Measurements from ENCODE around the gene XCR1. TPM values are rescaled to one million over a fixed set of nuclear protein-coding genes. Genes with fewer than 3 reads are reported as not detected.

XCR1 gene
- polyA plus RNA-seq, 1 experiment: not detected

DNA sequence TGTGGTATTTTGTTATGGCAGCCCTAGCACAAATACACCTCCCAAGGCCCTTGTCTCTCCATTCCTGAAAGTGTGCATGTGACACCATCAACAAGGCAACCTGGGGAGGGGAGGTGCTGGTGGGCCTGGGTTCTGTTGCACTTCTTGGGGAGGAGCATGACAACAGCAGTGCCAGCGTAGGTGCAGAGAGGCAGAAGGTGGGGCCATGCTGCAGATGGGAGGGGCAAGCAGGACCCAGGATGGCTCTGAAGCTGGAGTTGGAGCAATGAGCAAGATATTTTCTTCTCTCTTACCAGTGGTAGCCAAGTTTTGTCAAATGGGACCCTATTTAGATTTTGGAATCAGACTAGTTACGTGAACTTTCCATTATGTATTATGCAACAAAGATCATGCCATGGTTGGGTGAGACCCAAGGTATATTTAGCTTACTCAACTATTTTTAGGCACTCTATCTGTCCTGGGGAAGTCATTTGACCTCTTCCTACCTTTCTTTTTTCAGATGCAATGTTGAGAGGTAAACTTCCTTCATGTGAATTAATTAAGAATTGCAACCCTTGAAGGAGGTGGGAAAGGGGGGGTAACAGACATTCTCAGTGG is 35.1 kb downstream of the XCR1 start:
- Histone ChIP-seq H3K4me3 (ENCODE audit: low read depth, low read length) (no peak overlapping the region), H3K27me3 (ENCODE audit: control insufficient read depth, insufficient read depth, low read length) (no peaks in the 10 kb centered on the region), H3K36me3 (ENCODE audit: control insufficient read depth, insufficient read depth, low read length) (peaks cover 2% of the 10 kb centered on the region; the same call in 1 of the 2 replicates)
- TF ChIP-seq, protein P1, sequence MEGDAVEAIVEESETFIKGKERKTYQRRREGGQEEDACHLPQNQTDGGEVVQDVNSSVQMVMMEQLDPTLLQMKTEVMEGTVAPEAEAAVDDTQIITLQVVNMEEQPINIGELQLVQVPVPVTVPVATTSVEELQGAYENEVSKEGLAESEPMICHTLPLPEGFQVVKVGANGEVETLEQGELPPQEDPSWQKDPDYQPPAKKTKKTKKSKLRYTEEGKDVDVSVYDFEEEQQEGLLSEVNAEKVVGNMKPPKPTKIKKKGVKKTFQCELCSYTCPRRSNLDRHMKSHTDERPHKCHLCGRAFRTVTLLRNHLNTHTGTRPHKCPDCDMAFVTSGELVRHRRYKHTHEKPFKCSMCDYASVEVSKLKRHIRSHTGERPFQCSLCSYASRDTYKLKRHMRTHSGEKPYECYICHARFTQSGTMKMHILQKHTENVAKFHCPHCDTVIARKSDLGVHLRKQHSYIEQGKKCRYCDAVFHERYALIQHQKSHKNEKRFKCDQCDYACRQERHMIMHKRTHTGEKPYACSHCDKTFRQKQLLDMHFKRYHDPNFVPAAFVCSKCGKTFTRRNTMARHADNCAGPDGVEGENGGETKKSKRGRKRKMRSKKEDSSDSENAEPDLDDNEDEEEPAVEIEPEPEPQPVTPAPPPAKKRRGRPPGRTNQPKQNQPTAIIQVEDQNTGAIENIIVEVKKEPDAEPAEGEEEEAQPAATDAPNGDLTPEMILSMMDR (IDR thresholded peaks at IDR 0.05; ENCODE audit: insufficient read depth, low read depth, low read length): no peak
- DNase-seq (ENCODE audit: low read depth): no peak
- POLR2A ChIA-PET: no interaction called here
- CTCF ChIA-PET: interaction anchor here (1.0 to 1.2 kb wide), 2 partner anchors 30 to 53 kb away, joined by 3 read pairs; no protein-coding TSS in a partner anchor

DNA sequence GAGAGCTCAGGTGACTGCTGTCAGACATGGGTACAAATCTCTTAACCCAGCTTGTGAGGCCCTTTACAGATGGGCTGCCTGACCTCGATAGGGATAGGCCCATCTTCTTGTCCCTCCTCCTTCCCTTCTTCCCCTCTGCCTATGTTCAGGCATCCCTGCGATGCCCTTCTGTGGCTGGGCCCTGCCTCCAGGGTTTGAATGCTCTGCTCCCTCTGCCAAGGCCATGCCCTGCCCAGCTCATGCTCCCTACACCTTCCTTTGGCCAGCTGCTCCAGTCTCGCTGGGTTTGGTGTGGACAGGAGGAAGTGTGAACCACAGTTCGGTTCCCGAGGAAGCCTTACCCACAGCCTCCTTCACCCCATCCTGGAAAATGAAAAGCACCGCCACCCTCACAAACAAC is 35.9 kb downstream of the XCR1 start:
- TF ChIP-seq, protein P1 (IDR thresholded peaks at IDR 0.05; ENCODE audit: insufficient read depth, low read depth, low read length): no peak
- no peak for DNase-seq (ENCODE audit: low read depth)
- POLR2A ChIA-PET: no interaction called here
- CTCF ChIA-PET: interaction anchor here (0.5 to 0.9 kb wide), 2 partner anchors 15 to 53 kb away, joined by 3 to 4 read pairs; no protein-coding TSS in a partner anchor
- Histone ChIP-seq H3K36me3 (ENCODE audit: control insufficient read depth, insufficient read depth, low read length) (peaks cover 2% of the 10 kb centered on the region; the same call in 1 of the 2 replicates), H3K27me3 (ENCODE audit: control insufficient read depth, insufficient read depth, low read length) (no peaks in the 10 kb centered on the region), H3K4me3 (ENCODE audit: low read depth, low read length) (no peak overlapping the region)

DNA sequence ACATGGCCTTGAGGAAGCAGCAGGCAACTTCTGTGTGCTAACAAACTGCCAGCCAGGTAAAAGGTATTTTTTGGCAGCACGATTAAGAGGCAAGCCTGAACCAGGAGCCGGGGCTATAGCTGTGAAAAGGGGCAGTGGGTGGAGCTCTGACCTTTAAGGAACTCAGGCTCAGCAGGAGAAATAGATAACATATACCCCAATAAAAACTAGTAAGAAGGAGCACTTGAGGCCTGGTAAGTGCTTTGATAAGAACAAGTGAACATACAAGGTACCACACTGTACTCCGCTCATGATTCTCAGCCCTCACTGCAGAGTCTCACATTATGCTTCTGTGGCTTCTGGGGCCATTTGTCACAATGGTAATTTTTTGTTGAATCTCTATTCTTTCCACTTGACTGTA is 37.1 kb downstream of the XCR1 start:
- DNase-seq (ENCODE audit: low read depth): no peak
- TF ChIP-seq, protein P1 (IDR thresholded peaks at IDR 0.05; ENCODE audit: insufficient read depth, low read depth, low read length): no peak
- Histone ChIP-seq H3K27me3 (ENCODE audit: control insufficient read depth, insufficient read depth, low read length) (no peaks in the 10 kb centered on the region), H3K36me3 (ENCODE audit: control insufficient read depth, insufficient read depth, low read length) (peaks cover 2% of the 10 kb centered on the region; the same call in 1 of the 2 replicates), H3K4me3 (ENCODE audit: low read depth, low read length) (no peak overlapping the region)
- ChIA-PET POLR2A (no interaction called here), CTCF (interaction anchor here (1.1 kb wide), 1 partner anchor 88 kb away, joined by 4 read pairs; no protein-coding TSS in a partner anchor)

DNA sequence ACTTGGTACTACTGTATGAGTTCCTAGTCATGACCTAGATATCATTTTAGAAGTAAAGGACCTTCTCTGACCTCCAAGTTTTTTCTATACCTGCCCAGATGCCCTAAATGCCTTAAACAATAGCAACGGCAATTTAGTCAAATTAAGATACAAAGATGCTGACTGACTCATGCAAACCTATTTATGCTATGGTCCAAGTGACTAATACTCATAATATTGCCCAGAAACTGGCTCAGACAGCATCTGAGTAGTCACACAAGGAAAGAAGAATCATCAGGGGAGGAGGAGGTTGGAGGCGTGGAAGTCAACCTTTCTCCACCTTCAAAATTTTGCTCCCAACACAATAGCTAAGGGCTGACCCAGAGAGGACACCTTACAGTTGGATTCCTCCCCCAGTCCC is 38.5 kb downstream of the XCR1 start:
- TF ChIP-seq, protein P1 (IDR thresholded peaks at IDR 0.05; ENCODE audit: insufficient read depth, low read depth, low read length): no peak
- DNase-seq (ENCODE audit: low read depth): peak; percentile 48
- POLR2A ChIA-PET: no interaction called here
- CTCF ChIA-PET: no interaction called here
- H3K4me3 ChIP-seq (ENCODE audit: low read depth, low read length): no peak overlapping the region
- peaks cover 2% of the 10 kb centered on the region; the same call in 1 of the 2 replicates for H3K36me3 ChIP-seq (ENCODE audit: control insufficient read depth, insufficient read depth, low read length)
- no peaks in the 10 kb centered on the region for H3K27me3 ChIP-seq (ENCODE audit: control insufficient read depth, insufficient read depth, low read length)

DNA sequence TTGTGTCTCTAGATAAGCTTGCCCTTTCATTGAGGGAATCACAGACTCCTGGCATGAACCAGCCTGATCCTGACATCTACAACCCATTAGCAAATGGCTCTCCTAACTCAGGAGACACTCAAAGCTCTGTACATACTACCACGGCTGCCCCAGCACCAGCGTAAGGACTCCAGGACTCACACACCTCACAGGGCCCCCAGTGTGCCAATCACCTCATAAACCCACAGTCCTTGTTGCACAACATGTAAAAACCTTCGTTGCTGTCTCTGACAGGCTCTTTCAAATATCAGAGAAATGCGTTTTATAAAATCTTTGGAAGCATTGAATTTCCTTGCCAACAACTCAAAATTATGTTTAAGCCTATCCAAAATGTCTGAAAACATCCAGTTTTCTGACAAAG is 38.9 kb downstream of the XCR1 start:
- TF ChIP-seq, protein P1 (IDR thresholded peaks at IDR 0.05; ENCODE audit: insufficient read depth, low read depth, low read length): no peak
- no peaks in the 10 kb centered on the region for H3K27me3 ChIP-seq (ENCODE audit: control insufficient read depth, insufficient read depth, low read length)
- POLR2A ChIA-PET: no interaction called here
- DNase-seq (ENCODE audit: low read depth): no peak
- CTCF ChIA-PET: interaction anchor here (0.8 kb wide), 1 partner anchor 12 kb away, joined by 3 read pairs; no protein-coding TSS in a partner anchor
- H3K36me3 ChIP-seq (ENCODE audit: control insufficient read depth, insufficient read depth, low read length): peaks cover 2% of the 10 kb centered on the region; the same call in 1 of the 2 replicates
- no peak overlapping the region for H3K4me3 ChIP-seq (ENCODE audit: low read depth, low read length)

Data from BJ (cell line).